ENCODE data around the gene MED26. TPM values are rescaled to one million over a fixed set of nuclear protein-coding genes. Genes with fewer than 3 reads are reported as not detected.

MED26 gene
- total and polyA plus RNA-seq, 2 experiments from 2014 or later, result 4.4 to 6.7 TPM

DNA sequence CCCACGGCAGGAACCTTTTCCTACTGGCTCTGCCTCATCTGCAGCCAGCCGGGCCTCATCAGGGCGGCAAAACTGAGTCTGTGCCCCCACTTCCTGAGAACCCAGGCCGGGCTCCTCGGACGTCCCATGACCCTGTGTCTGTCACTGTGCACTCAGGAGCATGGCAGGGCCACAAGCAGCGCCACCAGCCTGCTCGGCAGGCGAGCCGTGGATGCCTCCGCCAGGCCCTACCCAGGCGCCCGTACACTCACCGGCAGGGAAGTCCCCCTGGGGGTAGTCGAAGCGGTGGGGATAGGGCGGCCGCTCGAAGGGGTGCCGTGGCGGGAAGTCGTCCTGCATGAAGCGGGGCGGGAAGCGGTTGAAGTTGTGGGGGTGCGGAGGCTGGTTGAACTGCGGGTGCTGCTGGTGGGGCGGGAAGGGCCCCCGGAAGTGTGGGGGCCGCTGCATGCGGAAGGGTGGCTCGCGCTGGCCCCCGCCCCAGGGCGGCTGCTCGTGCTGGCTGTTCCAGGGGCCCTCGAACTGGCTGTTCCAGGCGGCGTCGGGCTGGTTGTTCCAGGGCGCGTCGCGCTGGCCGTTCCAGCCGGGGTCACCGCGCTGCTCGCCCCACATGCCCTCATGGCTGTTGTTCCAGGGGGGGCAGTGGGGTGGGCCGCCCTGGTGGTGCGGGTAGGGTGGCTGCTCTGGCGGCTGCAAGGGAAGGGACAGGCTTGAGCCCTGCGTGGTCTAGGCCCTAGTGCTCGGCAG lies 102.8 kb downstream of the MED26 start:
- peaks cover 8% of the 10 kb centered on the region; the same call in 1 of the 2 replicates for H3K79me2 ChIP-seq (ENCODE audit: insufficient read depth)
- H3K9ac ChIP-seq, result no peak overlapping the region
- no peak overlapping the region for H3K27ac ChIP-seq
- DNase-seq, result no peak
- peaks cover 34% of the 10 kb centered on the region; the same call in 1 of the 2 replicates for H3K36me3 ChIP-seq (ENCODE audit: low read depth)
- 96 to 97% methylated on average over 34 to 54 of the region's 54 CpGs for WGBS, 2 experiments (ENCODE audit: low coverage in 1 of 2, low lambda C conversion rate in 2 of 2, missing lambda C conversion rate in 2 of 2)
- no peaks in the 10 kb centered on the region for H3K4me1 ChIP-seq (ENCODE audit: insufficient read depth)
- in situ Hi-C loops (cut with MboI), result no loop called here
- no peaks in the 10 kb centered on the region for H4K20me1 ChIP-seq (ENCODE audit: insufficient read depth)
- H2AFZ ChIP-seq, result no peak overlapping the region
- no peaks in the 10 kb centered on the region for H3K27me3 ChIP-seq (replicated peaks; ENCODE audit: insufficient read depth)
- H3F3A ChIP-seq (ENCODE audit: insufficient read depth), result no peaks in the 10 kb centered on the region
- no peaks in the 10 kb centered on the region for H3K9me2 ChIP-seq (ENCODE audit: insufficient read depth)
- H3K4me3 ChIP-seq, result no peak overlapping the region
- H3K4me2 ChIP-seq (ENCODE audit: unreplicated experiment), result no peak overlapping the region
- no peaks in the 10 kb centered on the region for H3K9me3 ChIP-seq (ENCODE audit: low read depth)
- TF ChIP-seq EZH2phosphoT487 (IDR thresholded peaks at IDR 0.05; ENCODE audit: insufficient read depth, low read depth) (no peak), EZH2 (IDR thresholded peaks at IDR 0.05; ENCODE audit: insufficient read depth, poor library complexity, severe bottlenecking) (no peak)

Small RNAs within 50 kb of the gene (small RNA-seq; reads per million reads assigned to genes)
- gene RN7SL146P (ENCODE audit: low read depth, low replicate concordance), result not detected

Other genes with a start within 250 kb of the MED26 start
- 3.1 and 9.0 TPM in 2 replicates for gene EPS15L1, start 156.2 kb downstream of the MED26 start, total RNA-seq (2014; rRNA removed; shearing (Covaris generic))
- gene EPS15L1, start 156.2 kb downstream of the MED26 start, polyA plus RNA-seq (2016; fragmentation: Nextera tagmentation; extraction: Ambion mirVana), result 23.4 and 28.6 TPM in 2 replicates
- gene CALR3, start 132.0 kb downstream of the MED26 start, total RNA-seq (2014; rRNA removed; shearing (Covaris generic)), result not detected in 2 replicates
- gene CALR3, start 132.0 kb downstream of the MED26 start, polyA plus RNA-seq (2016; fragmentation: Nextera tagmentation; extraction: Ambion mirVana), result not detected in 2 replicates
- gene C19orf44, start 131.8 kb downstream of the MED26 start, total RNA-seq (2014; rRNA removed; shearing (Covaris generic)), result 4.2 and 5.1 TPM in 2 replicates
- 2.4 and 3.5 TPM in 2 replicates for gene C19orf44, start 131.8 kb downstream of the MED26 start, polyA plus RNA-seq (2016; fragmentation: Nextera tagmentation; extraction: Ambion mirVana)
- 1.4 and 2.9 TPM in 2 replicates for gene CHERP, start 85.8 kb downstream of the MED26 start, total RNA-seq (2014; rRNA removed; shearing (Covaris generic))
- 16.8 and 20.5 TPM in 2 replicates for gene CHERP, start 85.8 kb downstream of the MED26 start, polyA plus RNA-seq (2016; fragmentation: Nextera tagmentation; extraction: Ambion mirVana)
- 39.7 and 43.2 TPM in 2 replicates for gene SLC35E1, start 55.8 kb downstream of the MED26 start, total RNA-seq (2014; rRNA removed; shearing (Covaris generic))
- gene SLC35E1, start 55.8 kb downstream of the MED26 start, polyA plus RNA-seq (2016; fragmentation: Nextera tagmentation; extraction: Ambion mirVana), result 35.7 and 38.8 TPM in 2 replicates
- 65.8 and 79.0 TPM in 2 replicates for gene SMIM7, start 31.9 kb upstream of the MED26 start, total RNA-seq (2014; rRNA removed; shearing (Covaris generic))
- gene SMIM7, start 31.9 kb upstream of the MED26 start, polyA plus RNA-seq (2016; fragmentation: Nextera tagmentation; extraction: Ambion mirVana), result 89.9 and 92.9 TPM in 2 replicates
- 1.3 TPM in 1 of 2 replicates, not detected in the other for gene TMEM38A, start 32.9 kb upstream of the MED26 start, total RNA-seq (2014; rRNA removed; shearing (Covaris generic))
- 1.1 and 1.6 TPM in 2 replicates for gene TMEM38A, start 32.9 kb upstream of the MED26 start, polyA plus RNA-seq (2016; fragmentation: Nextera tagmentation; extraction: Ambion mirVana)
- gene NWD1, start 91.6 kb upstream of the MED26 start, total RNA-seq (2014; rRNA removed; shearing (Covaris generic)), result not detected in 2 replicates
- not detected in 2 replicates for gene NWD1, start 91.6 kb upstream of the MED26 start, polyA plus RNA-seq (2016; fragmentation: Nextera tagmentation; extraction: Ambion mirVana)
- gene SIN3B, start 201.2 kb upstream of the MED26 start, total RNA-seq (2014; rRNA removed; shearing (Covaris generic)), result 18.7 and 21.0 TPM in 2 replicates
- gene SIN3B, start 201.2 kb upstream of the MED26 start, polyA plus RNA-seq (2016; fragmentation: Nextera tagmentation; extraction: Ambion mirVana), result 11.9 and 14.9 TPM in 2 replicates

Measured in GM23248 (cell line).